GM18907 (cell line): ENCODE measurements around the gene COMMD4.
"Not testable (repeated sequence)": the region's sequence is repeated elsewhere in the genome, so short reads cannot be mapped to it uniquely, and the experiment has no call there.

ENCODE experiments used
- ATAC-seq: cut with Tn5 transposase; IDR thresholded peaks from one replicate; pipeline ENCODE4 v1.9.1; 2021; ENCODE audit warnings: mild to moderate bottlenecking, moderate library complexity; ENCODE audit not compliant: unreplicated experiment

Gene COMMD4

GRCh38 chr15:75329571-75329970 is 6.3 kb upstream of the COMMD4 start:
- no peak for ATAC-seq

- not testable (repeated sequence) for ATAC-seq
These were observed 3.8 kb upstream of the COMMD4 start for GRCh38 chr15:75332093-75332492.

- not testable (repeated sequence) for ATAC-seq
These were observed 2.0 kb upstream of the COMMD4 start for GRCh38 chr15:75333654-75334419.

- no peak for ATAC-seq
These were observed 554 bp upstream of the COMMD4 start for GRCh38 chr15:75335313-75335704.

- ATAC-seq, result no peak
These were observed 2.9 kb downstream of the COMMD4 start for GRCh38 chr15:75338661-75339240.

- no peak for ATAC-seq
These were observed 3.8 kb downstream of the COMMD4 start for GRCh38 chr15:75339531-75340240.

GRCh38 chr15:75342221-75342620 is 6.4 kb downstream of the COMMD4 start:
- ATAC-seq, result no peak

GRCh38 chr15:75343953-75344352 is 8.1 kb downstream of the COMMD4 start:
- not testable (repeated sequence) for ATAC-seq

- no peak for ATAC-seq
These were observed 10.9 kb downstream of the COMMD4 start, which contains the start of gene NEIL1 for GRCh38 chr15:75346796-75347221. NEIL1 (plus strand) TSS chr15:75347039; CDS start chr15:75348906, 1,867 bp downstream.

- ATAC-seq, result no peak
These were observed 11.6 kb downstream of the COMMD4 start for GRCh38 chr15:75347222-75348033.

GRCh38 chr15:75348034-75348561 is 12.2 kb downstream of the COMMD4 start:
- no peak for ATAC-seq

GRCh38 chr15:75348562-75349350 is 12.9 kb downstream of the COMMD4 start:
- no peak for ATAC-seq

GRCh38 chr15:75349351-75349669 is 13.4 kb downstream of the COMMD4 start:
- not testable (repeated sequence) for ATAC-seq

GRCh38 chr15:75349851-75350588 is 14.2 kb downstream of the COMMD4 start:
- peak; percentile 50 for ATAC-seq

GRCh38 chr15:75350601-75351361 is 14.9 kb downstream of the COMMD4 start:
- no peak for ATAC-seq

GRCh38 chr15:75352186-75353080 is 16.6 kb downstream of the COMMD4 start:
- no peak for ATAC-seq

GRCh38 chr15:75353604-75354003 is 17.7 kb downstream of the COMMD4 start:
- no peak for ATAC-seq

GRCh38 chr15:75354454-75354853 is 18.6 kb downstream of the COMMD4 start:
- no peak for ATAC-seq
